Fibroblast of lung (primary cell): ENCODE results near the gene CUL1. TPM values are rescaled to one million over a fixed set of nuclear protein-coding genes. Genes with fewer than 3 reads are reported as not detected.

Experiments
- DNase-seq, 2 donors: peaks; one replicate each; pipeline versions ENCODE4 v3.0.0 to v3.0.0-alpha.2; 2010; ENCODE audit warnings: low read depth in 2 of 2
- H2AFZ ChIP-seq: 2 replicates; pipeline ENCODE4 v1.5.1; 2012; ENCODE audit warnings: low read length, control low read depth, inconsistent platforms
- H3K27ac ChIP-seq: 2 replicates; pipeline ENCODE4 v1.5.1; 2011; ENCODE audit warnings: low read length, control low read depth; ENCODE audit not compliant: insufficient read depth
- H3K27me3 ChIP-seq: 2 replicates; pipeline ENCODE4 v1.5.1; 2011; ENCODE audit warnings: mild to moderate bottlenecking, low read length; ENCODE audit not compliant: control insufficient read depth, insufficient read depth
- H3K36me3 ChIP-seq: 2 replicates; pipeline ENCODE4 v1.5.1; 2011; ENCODE audit warnings: low read length; ENCODE audit not compliant: control insufficient read depth, insufficient read depth
- H3K4me1 ChIP-seq: 2 replicates; pipeline ENCODE4 v1.5.1; 2011; ENCODE audit warnings: low read length; ENCODE audit not compliant: control insufficient read depth, insufficient read depth; ENCODE audit errors: extremely low read depth
- H3K4me2 ChIP-seq: 2 replicates; pipeline ENCODE4 v1.5.1; 2011; ENCODE audit warnings: low read length, control low read depth; ENCODE audit not compliant: insufficient read depth; ENCODE audit errors: extremely low read depth
- H3K4me3 ChIP-seq, 4 experiments: fragments of 200-600 bp in 1 of 4; sonication (generic) in 1 of 4; replicated peaks in 1 of 4; 2 replicates each; pipeline ENCODE4 v1.5.1; 2011 to 2016; ENCODE audit warnings: low read length in 4 of 4, low read depth in 3 of 4, mild to moderate bottlenecking in 3 of 4, control low read depth in 2 of 4, inconsistent platforms in 1 of 4, mixed read lengths in 1 of 4; ENCODE audit not compliant: insufficient read depth in 1 of 4; ENCODE audit errors: control extremely low read depth in 1 of 4
- H3K79me2 ChIP-seq: 2 replicates; pipeline ENCODE4 v1.5.1; 2012; ENCODE audit warnings: mild to moderate bottlenecking, low read length, inconsistent platforms; ENCODE audit not compliant: control insufficient read depth, insufficient read depth
- H3K9ac ChIP-seq: 2 replicates; pipeline ENCODE4 v1.5.1; 2011; ENCODE audit warnings: mild to moderate bottlenecking, low read length, control low read depth; ENCODE audit not compliant: insufficient read depth
- H3K9me3 ChIP-seq: 2 replicates; pipeline ENCODE4 v1.5.1; 2012; ENCODE audit warnings: low read depth, low read length; ENCODE audit not compliant: control insufficient read depth, insufficient read depth
- H4K20me1 ChIP-seq: 2 replicates; pipeline ENCODE4 v1.5.1; 2011; ENCODE audit warnings: low read length; ENCODE audit not compliant: control insufficient read depth, insufficient read depth; ENCODE audit errors: extremely low read depth
- CTCF ChIP-seq, 2 donors: IDR thresholded peaks in 1 of 2; conservative IDR thresholded peaks in 1 of 2; 1 replicate in 1 of 2; 2 replicates in 1 of 2; pipeline ENCODE4 v1.5.1; 2011 to 2012; ENCODE audit warnings: low read length in 2 of 2, control low read depth in 1 of 2, inconsistent platforms in 1 of 2, low read depth in 1 of 2, mild to moderate bottlenecking in 1 of 2
- EZH2 ChIP-seq: IDR thresholded peaks from 2 replicates; pipeline ENCODE4 v1.5.1; 2012; ENCODE audit warnings: low read length, control low read depth, mild to moderate bottlenecking; ENCODE audit errors: missing control alignments
- polyA plus RNA-seq, 2 donors: library from polyadenylated mRNA; depleted of rRNA in 1 of 2; stranded (reverse) in 1 of 2; unstranded in 1 of 2; fragments of >200 nt; gene quantifications; 2 replicates each; pipeline ENCODE4 v1.2.1, GENCODE V29; 2011 to 2012; ENCODE audit warnings: missing spikeins in 1 of 2
- total RNA-seq: library from RNA; depleted of rRNA; stranded (reverse); fragments of >200 nt; gene quantifications from 2 replicates; pipeline ENCODE4 v1.2.1, GENCODE V29; 2014

Gene CUL1
- total and polyA plus RNA-seq, 2 donors (not counting 1 experiment from before 2014, with no cell fraction given) = 47.9 to 52.3 TPM

- TF ChIP-seq EZH2 (no peak), CTCF (conservative IDR thresholded peaks at IDR 0.05 in 1 of 2, IDR thresholded peaks at IDR 0.05 in 1 of 2; ENCODE audit: low read depth in 1 of 2, low read length in 2 of 2) (no peak)
- Histone ChIP-seq H3K27me3 (no peaks in the 10 kb centered on the region), H3K4me1 (peaks cover 7% of the 10 kb centered on the region), H3K9me3 (no peaks in the 10 kb centered on the region), H3K4me3 (no peak overlapping the region), H3K9ac (no peak overlapping the region), H4K20me1 (no peaks in the 10 kb centered on the region), H2AFZ (no peak overlapping the region), H3K36me3 (peaks cover 3% of the 10 kb centered on the region), H3K4me2 (no peak overlapping the region), H3K27ac (no peak overlapping the region), H3K79me2 (peaks cover 4% of the 10 kb centered on the region)
- no peak for DNase-seq
Observed at GRCh38 chr7:148770004-148770403, 71.3 kb downstream of the CUL1 start.

GRCh38 chr7:148772297-148773089 is 73.8 kb downstream of the CUL1 start:
- Histone ChIP-seq H2AFZ (no peak overlapping the region), H3K9ac (no peak overlapping the region), H3K4me1 (peaks cover 7% of the 10 kb centered on the region), H3K79me2 (peaks cover 4% of the 10 kb centered on the region), H3K4me3 (no peak overlapping the region), H3K9me3 (no peaks in the 10 kb centered on the region), H3K36me3 (peaks cover 3% of the 10 kb centered on the region), H3K27ac (peak overlapping the region; percentile 3), H3K4me2 (peak overlapping the region; percentile 52), H3K27me3 (no peaks in the 10 kb centered on the region), H4K20me1 (no peaks in the 10 kb centered on the region)
- TF ChIP-seq EZH2 (no peak), CTCF (conservative IDR thresholded peaks at IDR 0.05 in 1 of 2, IDR thresholded peaks at IDR 0.05 in 1 of 2; ENCODE audit: low read depth in 1 of 2, low read length in 2 of 2) (no peak)
- peak; percentile 87 to 94 for DNase-seq

- H4K20me1 ChIP-seq = no peaks in the 10 kb centered on the region
- no peak overlapping the region for H3K4me3 ChIP-seq
- H3K27ac ChIP-seq = peak overlapping the region; percentile 3
- peaks cover 3% of the 10 kb centered on the region for H3K36me3 ChIP-seq
- H3K4me1 ChIP-seq = peaks cover 7% of the 10 kb centered on the region
- H3K9me3 ChIP-seq = no peaks in the 10 kb centered on the region
- peaks cover 4% of the 10 kb centered on the region for H3K79me2 ChIP-seq
- peak in 1 of 2 donors; percentile 26 for DNase-seq
- TF ChIP-seq EZH2 = no peak
- TF ChIP-seq CTCF (conservative IDR thresholded peaks at IDR 0.05 in 1 of 2, IDR thresholded peaks at IDR 0.05 in 1 of 2; ENCODE audit: low read depth in 1 of 2, low read length in 2 of 2) = no peak
- H3K9ac ChIP-seq = no peak overlapping the region
- H2AFZ ChIP-seq = no peak overlapping the region
- no peaks in the 10 kb centered on the region for H3K27me3 ChIP-seq
- no peak overlapping the region for H3K4me2 ChIP-seq
Observed at GRCh38 chr7:148773334-148773733, 74.6 kb downstream of the CUL1 start.
